Measurements from ENCODE around the gene POLR1G.
A peak's percentile ranks its signal among the peaks of the same experiment; 100 is the strongest.

POLR1G gene

GRCh38 chr19:45442408-45442777, 35.9 kb downstream of the POLR1G start (continued):
- TF ChIP-seq CSDC2 (CRISPR knock-in tag; IDR thresholded peaks at IDR 0.05) (no peak), RARB (CRISPR knock-in tag; IDR thresholded peaks at IDR 0.05) (no peak), ESRRG (CRISPR knock-in tag; IDR thresholded peaks at IDR 0.05) (no peak), OSR1 (CRISPR knock-in tag; IDR thresholded peaks at IDR 0.05) (no peak), ZNF70 (CRISPR knock-in tag; IDR thresholded peaks at IDR 0.05) (no peak), PPARA (CRISPR knock-in tag; IDR thresholded peaks at IDR 0.05; ENCODE audit: borderline replicate concordance) (no peak), ZFP30 (CRISPR knock-in tag; IDR thresholded peaks at IDR 0.05) (no peak)

- TF ChIP-seq GLIS3 (CRISPR knock-in tag; IDR thresholded peaks at IDR 0.05) (no peak), TSHZ2 (CRISPR knock-in tag; IDR thresholded peaks at IDR 0.05) (no peak), ZFP30 (CRISPR knock-in tag; IDR thresholded peaks at IDR 0.05) (no peak), ISL1 (CRISPR knock-in tag; IDR thresholded peaks at IDR 0.05) (no peak), ARNTL (CRISPR knock-in tag; IDR thresholded peaks at IDR 0.05; ENCODE audit: borderline replicate concordance, low read depth) (no peak), OSR1 (CRISPR knock-in tag; IDR thresholded peaks at IDR 0.05) (no peak), ZNF565 (CRISPR knock-in tag; conservative IDR thresholded peaks at IDR 0.05; ENCODE audit: low read depth) (no peak), ZNF8 (CRISPR knock-in tag; IDR thresholded peaks at IDR 0.05) (no peak), TCF4 (CRISPR knock-in tag; IDR thresholded peaks at IDR 0.05; ENCODE audit: borderline replicate concordance) (no peak), ZFP3 (CRISPR knock-in tag; IDR thresholded peaks at IDR 0.05) (no peak), ZNF70 (CRISPR knock-in tag; IDR thresholded peaks at IDR 0.05) (no peak), SNAI2 (CRISPR knock-in tag; IDR thresholded peaks at IDR 0.05) (no peak), ESRRG (CRISPR knock-in tag; IDR thresholded peaks at IDR 0.05) (no peak), TOX (CRISPR knock-in tag; IDR thresholded peaks at IDR 0.05; ENCODE audit: borderline replicate concordance) (no peak), RARB (CRISPR knock-in tag; IDR thresholded peaks at IDR 0.05) (no peak), PATZ1 (CRISPR knock-in tag; IDR thresholded peaks at IDR 0.05; ENCODE audit: borderline replicate concordance) (no peak), CREB5 (CRISPR knock-in tag; IDR thresholded peaks at IDR 0.05; ENCODE audit: low read depth) (no peak), ZC3H10 (CRISPR knock-in tag; IDR thresholded peaks at IDR 0.05) (no peak)
- ATAC-seq, result peak; percentile 0; the same call in 2 of the 3 replicates
Observed at GRCh38 chr19:45442778-45443461, 36.5 kb downstream of the POLR1G start.

GRCh38 chr19:45443462-45444317, 37.2 kb downstream of the POLR1G start:
- no peak for TF ChIP-seq ZFP30 (CRISPR knock-in tag; IDR thresholded peaks at IDR 0.05)
- TF ChIP-seq TOX (CRISPR knock-in tag; IDR thresholded peaks at IDR 0.05; ENCODE audit: borderline replicate concordance), result no peak
- no peak for TF ChIP-seq SNAI2 (CRISPR knock-in tag; IDR thresholded peaks at IDR 0.05)
- peak; percentile 96 for TF ChIP-seq PATZ1 (CRISPR knock-in tag; IDR thresholded peaks at IDR 0.05; ENCODE audit: borderline replicate concordance)
- 0 out of 2 replicates have a peak, but pooled peaks have one; percentile 34 for TF ChIP-seq ZNF565 (CRISPR knock-in tag; conservative IDR thresholded peaks at IDR 0.05; ENCODE audit: low read depth)
- no peak for TF ChIP-seq CSDC2 (CRISPR knock-in tag; IDR thresholded peaks at IDR 0.05)
- peak; percentile 74 for ATAC-seq

Data from SK-N-SH treated with all-trans-retinoic acid at 6 μM for 48 hours (cell line).